Right atrium auricular region (tissue), 2 donors: ENCODE results near the gene DRAXIN. TPM values are rescaled to one million over a fixed set of nuclear protein-coding genes. Genes with fewer than 3 reads are reported as not detected.

Experiments
- DNase-seq: peaks from one replicate; pipeline ENCODE4 v3.0.0-alpha.2; 2019; ENCODE audit warnings: low spot score
- H3K27ac ChIP-seq, 2 donors: fragments of 200-600 bp; sonication (generic); 1 replicate in 1 of 2; 2 replicates in 1 of 2; pipeline ENCODE4 v1.5.1; 2016 to 2019
- H3K27me3 ChIP-seq, 2 donors: fragments of 200-600 bp; sonication (generic); one replicate each; pipeline versions ENCODE4 v1.5.1 to v1.6.0; 2017 to 2019
- H3K36me3 ChIP-seq: fragments of 200-600 bp; sonication (generic); one replicate; pipeline ENCODE4 v1.5.1; 2016
- H3K4me1 ChIP-seq, 2 donors: fragments of 200-600 bp; sonication (generic); one replicate each; pipeline versions ENCODE4 v1.5.1 to v1.6.0; 2017 to 2019
- H3K4me3 ChIP-seq, 2 donors: fragments of 200-600 bp; sonication (generic); 1 replicate in 1 of 2; 2 replicates in 1 of 2; pipeline ENCODE4 v1.5.1; 2017 to 2019; ENCODE audit warnings: mild to moderate bottlenecking in 1 of 2, moderate library complexity in 1 of 2
- H3K9me3 ChIP-seq, 2 donors: fragments of 200-600 bp; sonication (generic); one replicate each; pipeline ENCODE4 v1.5.1; 2019
- total RNA-seq, 2 donors: library from RNA; depleted of rRNA; stranded (reverse); fragments of >200 nt; gene quantifications; one replicate each; pipeline ENCODE4 v1.1.0, GENCODE V29; 2016
- TF ChIP-seq, protein P1 (sequence below), 2 donors: fragments of 200-600 bp; sonication (generic); IDR thresholded peaks; one replicate each; pipeline ENCODE4 v1.5.1; 2019; ENCODE audit warnings: antibody characterized with exemption in 2 of 2

Gene DRAXIN
- total RNA-seq, 2 donors from 2014 or later, result not detected

GRCh38 chr1:11770011-11770410, 78.5 kb downstream of the DRAXIN start:
- no peaks in the 10 kb centered on the region for H3K4me1 ChIP-seq
- DNase-seq, result no peak

GRCh38 chr1:11771481-11772043, 80.1 kb downstream of the DRAXIN start:
- H3K36me3 ChIP-seq, result no peaks in the 10 kb centered on the region
- TF ChIP-seq, protein P1, sequence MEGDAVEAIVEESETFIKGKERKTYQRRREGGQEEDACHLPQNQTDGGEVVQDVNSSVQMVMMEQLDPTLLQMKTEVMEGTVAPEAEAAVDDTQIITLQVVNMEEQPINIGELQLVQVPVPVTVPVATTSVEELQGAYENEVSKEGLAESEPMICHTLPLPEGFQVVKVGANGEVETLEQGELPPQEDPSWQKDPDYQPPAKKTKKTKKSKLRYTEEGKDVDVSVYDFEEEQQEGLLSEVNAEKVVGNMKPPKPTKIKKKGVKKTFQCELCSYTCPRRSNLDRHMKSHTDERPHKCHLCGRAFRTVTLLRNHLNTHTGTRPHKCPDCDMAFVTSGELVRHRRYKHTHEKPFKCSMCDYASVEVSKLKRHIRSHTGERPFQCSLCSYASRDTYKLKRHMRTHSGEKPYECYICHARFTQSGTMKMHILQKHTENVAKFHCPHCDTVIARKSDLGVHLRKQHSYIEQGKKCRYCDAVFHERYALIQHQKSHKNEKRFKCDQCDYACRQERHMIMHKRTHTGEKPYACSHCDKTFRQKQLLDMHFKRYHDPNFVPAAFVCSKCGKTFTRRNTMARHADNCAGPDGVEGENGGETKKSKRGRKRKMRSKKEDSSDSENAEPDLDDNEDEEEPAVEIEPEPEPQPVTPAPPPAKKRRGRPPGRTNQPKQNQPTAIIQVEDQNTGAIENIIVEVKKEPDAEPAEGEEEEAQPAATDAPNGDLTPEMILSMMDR (IDR thresholded peaks at IDR 0.05), result no peak
- no peaks in the 10 kb centered on the region for H3K4me1 ChIP-seq
- H3K9me3 ChIP-seq, result no peaks in the 10 kb centered on the region
- H3K27me3 ChIP-seq, result no peaks in the 10 kb centered on the region
- no peak for DNase-seq
- H3K27ac ChIP-seq, result no peak overlapping the region
- no peak overlapping the region for H3K4me3 ChIP-seq

More at GRCh38 chr1:11770011-11770410, 78.5 kb downstream of the DRAXIN start:
- TF ChIP-seq, protein P1 (IDR thresholded peaks at IDR 0.05), result no peak
- no peak overlapping the region for H3K4me3 ChIP-seq
- H3K9me3 ChIP-seq, result no peaks in the 10 kb centered on the region
- no peaks in the 10 kb centered on the region for H3K36me3 ChIP-seq
- no peaks in the 10 kb centered on the region for H3K27me3 ChIP-seq
- H3K27ac ChIP-seq, result no peak overlapping the region

DNA sequence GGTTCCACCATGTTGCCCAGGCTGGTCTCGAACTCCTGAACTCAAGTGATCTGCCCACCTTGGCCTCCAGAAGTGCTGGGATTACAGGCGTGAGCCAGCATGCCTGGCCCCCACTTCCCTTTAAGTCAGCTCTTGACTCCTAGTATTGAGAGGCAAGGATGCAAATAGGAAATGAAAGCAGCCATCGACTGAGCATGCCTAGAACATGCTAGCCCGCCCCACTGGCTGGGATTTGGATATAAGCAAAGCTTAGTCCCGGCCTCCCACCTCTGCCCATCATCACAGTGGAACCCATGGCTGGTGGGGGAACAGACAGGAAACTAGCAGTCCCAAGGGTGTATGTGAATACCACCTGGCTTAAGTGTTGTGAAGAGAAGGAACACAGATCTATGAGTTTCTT, 80.9 kb downstream of the DRAXIN start:
- no peak overlapping the region for H3K4me3 ChIP-seq

GRCh38 chr1:11774753-11775152, 83.2 kb downstream of the DRAXIN start:
- Histone ChIP-seq H3K27ac (no peak overlapping the region), H3K4me3 (no peak overlapping the region), H3K9me3 (no peaks in the 10 kb centered on the region), H3K36me3 (no peaks in the 10 kb centered on the region), H3K27me3 (no peaks in the 10 kb centered on the region), H3K4me1 (no peaks in the 10 kb centered on the region)
- DNase-seq, result no peak
- TF ChIP-seq, protein P1 (IDR thresholded peaks at IDR 0.05), result no peak

More for the DNA sequence above, 80.9 kb downstream of the DRAXIN start:
- H3K36me3 ChIP-seq, result no peaks in the 10 kb centered on the region
- H3K9me3 ChIP-seq, result no peaks in the 10 kb centered on the region
- no peak for DNase-seq
- no peaks in the 10 kb centered on the region for H3K27me3 ChIP-seq
- TF ChIP-seq, protein P1 (IDR thresholded peaks at IDR 0.05), result no peak
- H3K27ac ChIP-seq, result no peak overlapping the region
- H3K4me1 ChIP-seq, result no peaks in the 10 kb centered on the region

Other genes starting within 250 kb of the DRAXIN start
- under 1 TPM in 1 of 2 donors, not detected in 1; 0.16 TPM for gene DISP3, start 212.6 kb upstream of the DRAXIN start, total RNA-seq
- gene FBXO2, start 37.3 kb upstream of the DRAXIN start, total RNA-seq, result 10 to 100 TPM in 1 of 2 donors, 1 to 10 TPM in 1; 2.5 to 16.7 TPM
- gene FBXO44, start 36.8 kb upstream of the DRAXIN start, total RNA-seq, result 10 to 100 TPM; 15.5 to 20.5 TPM
- 10 to 100 TPM in 1 of 2 donors, 1 to 10 TPM in 1; 8.0 to 10.8 TPM for gene FBXO6, start 27.5 kb upstream of the DRAXIN start, total RNA-seq
- 10 to 100 TPM; 18.7 to 31.1 TPM for gene MAD2L2, start 10.6 kb upstream of the DRAXIN start, total RNA-seq
- gene AGTRAP, start 44.4 kb downstream of the DRAXIN start, total RNA-seq, result 10 to 100 TPM; 20.8 to 47.2 TPM
- gene C1orf167, start 70.5 kb downstream of the DRAXIN start, total RNA-seq, result 1 to 10 TPM in 1 of 2 donors, under 1 TPM in 1; 0.85 to 1.7 TPM
- gene MTHFR, start 114.3 kb downstream of the DRAXIN start, total RNA-seq, result 10 to 100 TPM; 38.5 to 53.9 TPM
- gene CLCN6, start 114.5 kb downstream of the DRAXIN start, total RNA-seq, result 10 to 100 TPM; 14.8 to 15.2 TPM
- over 10,000 TPM; 98,870 to 132,613 TPM for gene NPPA, start 156.1 kb downstream of the DRAXIN start, total RNA-seq
- gene NPPB, start 167.2 kb downstream of the DRAXIN start, total RNA-seq, result over 10,000 TPM in 1 of 2 donors, 1,000 to 10,000 TPM in 1; 1,081 to 10,488 TPM
- 10 to 100 TPM; 70.8 to 73.2 TPM for gene KIAA2013, start 234.7 kb downstream of the DRAXIN start, total RNA-seq
- 10 to 100 TPM; 56.1 to 58.1 TPM for gene PLOD1, start 243.0 kb downstream of the DRAXIN start, total RNA-seq